Measurements from ENCODE around the gene SNX18. TPM values are rescaled to one million over a fixed set of nuclear protein-coding genes. Genes with fewer than 3 reads are reported as not detected.

Gene SNX18
- total and polyA plus RNA-seq, 10 of the 15 experiments (the other 5 are each of a cell fraction or from before 2014, with no cell fraction given) = 0.27 to 1.7 (median 0.47) TPM

- no peak for TF ChIP-seq WRNIP1 (IDR thresholded peaks at IDR 0.05; ENCODE audit: borderline replicate concordance, low read depth, low read length)
- no peak for TF ChIP-seq BRCA1 (IDR thresholded peaks at IDR 0.05; ENCODE audit: low read depth, low read length)
- TF ChIP-seq GABPA (IDR thresholded peaks at IDR 0.05; ENCODE audit: low read depth) = no peak
- TF ChIP-seq USF1 (IDR thresholded peaks at IDR 0.05; ENCODE audit: borderline replicate concordance, extremely low read length, insufficient read depth, low read depth, low read length) = no peak
- no peak for TF ChIP-seq NKRF (conservative IDR thresholded peaks at IDR 0.05)
- no peak for TF ChIP-seq LARP7 (IDR thresholded peaks at IDR 0.05)
- TF ChIP-seq SPI1 (IDR thresholded peaks at IDR 0.05; ENCODE audit: borderline replicate concordance, insufficient read depth, low read depth, low read length) = no peak
- no peak for TF ChIP-seq SRF (IDR thresholded peaks at IDR 0.05; ENCODE audit: low read depth in 2 of 2, low read length in 2 of 2)
- TF ChIP-seq RFX5 (IDR thresholded peaks at IDR 0.05; ENCODE audit: low read depth, low read length) = no peak
- TF ChIP-seq STAT1 (conservative IDR thresholded peaks at IDR 0.05) = no peak
- TF ChIP-seq CREB1 (IDR thresholded peaks at IDR 0.05; ENCODE audit: low read depth) = no peak
- no peak for TF ChIP-seq HSF1 (IDR thresholded peaks at IDR 0.05; ENCODE audit: low read depth, low read length)
- TF ChIP-seq FOXK2 (IDR thresholded peaks at IDR 0.05) = no peak
- TF ChIP-seq ZSCAN29 (IDR thresholded peaks at IDR 0.05) = no peak
- no peak for TF ChIP-seq MYC (IDR thresholded peaks at IDR 0.05; ENCODE audit: insufficient read depth, insufficient read length, insufficient replicate concordance, low read length, severe bottlenecking)
- no peak for TF ChIP-seq POLR2A (IDR thresholded peaks at IDR 0.05; ENCODE audit: low read depth, low read length)
- ChIA-PET CTCF (no interaction called here), SMC1A (ENCODE audit: uncharacterized antibody, unreplicated experiment) (no interaction called here), RAD21 (ENCODE audit: unreplicated experiment) (no interaction called here), POLR2A (no interaction called here)
- H3K79me2 ChIP-seq (ENCODE audit: control insufficient read depth, insufficient read depth, low read length) = no peaks in the 10 kb centered on the region
- FAIRE-seq (no peak), DNase-seq (ENCODE audit: low read depth, low spot score) (no peak), ATAC-seq (no peak)
- no peak overlapping the region for H3K27ac ChIP-seq (ENCODE audit: control insufficient read depth, insufficient read depth)
- no peaks in the 10 kb centered on the region for H3K36me3 ChIP-seq (ENCODE audit: control insufficient read depth in 2 of 2, insufficient read depth in 2 of 2, low read length in 1 of 2)
- no peak overlapping the region for H2AFZ ChIP-seq (ENCODE audit: control insufficient read depth, low read depth, low read length)
- H3K27me3 ChIP-seq (replicated peaks in 1 of 2; ENCODE audit: control insufficient read depth in 2 of 2, insufficient read depth in 2 of 2, low read length in 1 of 2) = no peaks in the 10 kb centered on the region; a peak in 1 of 4 replicates
- H3K4me2 ChIP-seq (ENCODE audit: control insufficient read depth, insufficient read depth) = no peak overlapping the region
- H3K4me1 ChIP-seq (ENCODE audit: control insufficient read depth, insufficient read depth, low read length) = no peaks in the 10 kb centered on the region
- in situ Hi-C loops (cut with MboI) = no loop called here
- 85% methylated on average over 4 of the region's 4 CpGs for WGBS (ENCODE audit: insufficient coverage, insufficient replicate concordance, low lambda C conversion rate, missing lambda C conversion rate)
- H3K4me3 ChIP-seq = no peak overlapping the region
- H4K20me1 ChIP-seq (ENCODE audit: control insufficient read depth, insufficient read depth) = no peaks in the 10 kb centered on the region
- intact Hi-C loops (cut with micrococcal nuclease; ENCODE audit: unreplicated experiment) = no loop called here
- no peaks in the 10 kb centered on the region for H3K9me3 ChIP-seq (replicated peaks; ENCODE audit: control insufficient read depth, insufficient read depth, low read length)
- H3K9ac ChIP-seq (ENCODE audit: control insufficient read depth, insufficient read depth, low read length) = no peak overlapping the region
- no TSS peak for BruUV-seq (replicated peaks)
These were observed 21.4 kb downstream of the SNX18 start for GRCh38 chr5:54539001-54539400.
